HepG2 (cell line): Measurements from ENCODE around the gene TNFSF10.

Experiments
- ARNT ChIP-seq: fragments of 450-650 bp; IDR thresholded peaks from 2 replicates; pipeline ENCODE4 v1.6.1; 2017
- FOXA1 ChIP-seq, 2 experiments: fragments of 450-650 bp in 1 of 2; sonication (generic) in 1 of 2; formaldehyde crosslinking in 1 of 2; IDR thresholded peaks; 2 replicates each; pipeline versions ENCODE4 v1.4.0 to v1.6.1; 2016 to 2020; ENCODE audit warnings: missing genetic modification reagents in 1 of 2
- GMEB1 ChIP-seq: sonication (generic); formaldehyde crosslinking; IDR thresholded peaks from 2 replicates; pipeline ENCODE4 v1.5.1; 2020; ENCODE audit warnings: missing genetic modification reagents, mild to moderate bottlenecking, borderline replicate concordance
- MXD1 ChIP-seq: sonication (generic); formaldehyde crosslinking; IDR thresholded peaks from 2 replicates; pipeline ENCODE4 v1.4.0; 2020; ENCODE audit warnings: mild to moderate bottlenecking, missing genetic modification reagents
- POLR2A ChIP-seq, 2 experiments: IDR thresholded peaks; 2 replicates each; pipeline ENCODE4 v1.6.1; 2011; ENCODE audit warnings: low read depth in 2 of 2, low read length in 2 of 2, mild to moderate bottlenecking in 1 of 2, moderate library complexity in 1 of 2; ENCODE audit not compliant: insufficient read depth in 1 of 2
- ZNF850 ChIP-seq: sonication (generic); formaldehyde crosslinking; conservative IDR thresholded peaks from 2 replicates; pipeline ENCODE4 v1.9.0; 2021; ENCODE audit warnings: mild to moderate bottlenecking, missing genetic modification reagents

GRCh38 chr3:172471903-172472302 lies 51.3 kb downstream of the TNFSF10 start:
- TF ChIP-seq GMEB1 (CRISPR knock-in tag) (no peak), ZNF850 (CRISPR knock-in tag) (no peak), MXD1 (CRISPR knock-in tag) (no peak), ARNT (no peak), FOXA1 (IDR thresholded peaks at IDR 0.05) (no peak), FOXA1 (CRISPR knock-in tag; IDR thresholded peaks at IDR 0.05) (no peak), POLR2A (IDR thresholded peaks at IDR 0.05; ENCODE audit: insufficient read depth in 1 of 2, low read depth in 2 of 2, low read length in 2 of 2) (no peak)
